Activated CD4-positive, alpha-beta T cell treated with anti-CD3 and anti-CD28 coated beads, Interleukin-2, amount 50 U/mL, for 24 hours (primary cell): Measurements from ENCODE around the gene TMIGD2.
"Not testable (repeated sequence)": the region's sequence is repeated elsewhere in the genome, so short reads cannot be mapped to it uniquely, and the experiment has no call there.

Source experiments
- DNase-seq, 2 donors: peaks; one replicate each; pipeline ENCODE4 v3.0.0-alpha.2; 2020; ENCODE audit warnings: low read depth in 1 of 2, low spot score in 1 of 2

Gene TMIGD2

GRCh38 chr19:4298810-4299550, 3.2 kb downstream of the TMIGD2 start:
- DNase-seq, result no peak

DNA sequence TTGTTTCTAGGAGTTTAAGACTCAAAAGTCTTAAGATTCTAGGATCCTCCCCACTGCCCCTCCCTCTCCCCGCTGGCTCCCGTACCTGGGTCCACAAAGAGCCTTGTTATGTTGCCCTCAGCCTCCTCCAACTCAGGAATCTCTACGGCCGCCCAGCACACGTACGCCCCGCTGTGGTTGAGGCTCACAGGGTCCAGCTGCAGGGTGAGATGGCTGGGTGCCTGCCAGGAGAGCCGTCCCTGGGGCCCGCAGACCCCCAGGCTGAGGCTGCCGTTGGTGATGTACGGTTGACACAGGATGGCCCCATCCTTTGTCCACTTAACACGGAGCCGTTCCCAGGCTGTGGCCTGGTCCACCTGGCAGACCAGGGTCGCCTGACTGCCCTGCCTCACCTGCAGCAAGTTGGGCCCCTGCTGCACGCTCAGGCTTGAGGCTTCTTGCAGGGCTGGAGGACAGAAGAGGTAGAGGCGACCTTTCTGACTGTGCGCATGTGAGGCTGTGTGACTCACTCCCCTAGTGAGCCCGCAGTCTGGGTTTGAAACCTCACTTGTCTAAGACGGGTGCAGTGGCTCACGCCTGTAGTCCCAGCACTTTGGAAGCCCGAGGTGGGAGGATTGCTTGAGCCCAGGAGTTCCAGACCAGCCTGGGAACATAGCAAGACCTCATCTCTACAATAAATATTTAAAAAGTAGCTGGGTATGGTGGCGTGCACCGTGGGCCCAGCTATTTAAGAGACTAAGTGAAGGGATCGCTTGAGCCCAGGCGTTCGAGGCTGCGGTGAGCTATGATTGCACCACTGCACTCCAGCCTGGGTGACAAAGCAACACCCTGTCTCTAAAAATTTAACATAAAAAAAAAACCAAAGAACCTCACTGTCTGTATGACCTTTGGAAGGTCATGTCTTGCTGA, 4.0 kb downstream of the TMIGD2 start:
- DNase-seq, result peak in 1 of 2 donors; percentile 33

DNA sequence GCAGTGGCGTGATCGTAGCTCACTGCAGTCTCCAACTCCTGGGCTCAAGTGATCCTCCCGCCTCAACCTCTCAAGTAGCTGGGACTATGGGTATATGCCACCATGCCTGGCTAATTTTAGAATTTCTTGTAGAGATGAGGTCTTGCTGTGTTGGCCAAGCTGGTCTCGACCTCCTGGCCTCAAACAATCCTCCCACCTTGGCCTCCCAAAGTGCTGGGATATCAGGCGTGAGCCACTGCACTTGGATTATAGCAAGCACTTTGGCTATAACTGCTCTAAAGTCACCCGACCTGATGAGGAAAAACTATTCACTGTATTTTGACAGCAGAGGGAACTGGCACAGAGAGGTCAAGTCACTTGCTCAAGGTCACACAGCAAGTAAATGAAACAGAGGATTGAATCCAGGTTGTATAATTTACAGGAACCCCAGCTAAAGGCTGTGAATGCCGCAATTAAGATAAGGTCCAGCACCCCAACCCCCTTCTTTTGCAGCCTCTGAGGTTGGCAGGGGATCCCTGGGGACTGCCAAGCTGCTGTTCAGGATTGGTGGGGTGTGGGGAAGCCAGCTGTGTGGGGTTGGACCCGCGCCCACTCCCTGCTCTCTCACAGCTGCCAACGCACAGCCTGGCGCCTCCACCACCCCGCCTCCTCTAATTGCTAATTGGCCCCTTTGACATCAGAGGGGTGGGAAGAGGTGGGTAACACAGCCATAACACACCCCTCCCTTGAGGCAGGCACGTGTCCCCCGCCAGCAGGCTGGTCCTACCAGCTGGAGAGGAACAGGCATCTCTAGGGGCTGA, 6.0 kb downstream of the TMIGD2 start:
- no peak for DNase-seq

- DNase-seq, result no peak
Observed at GRCh38 chr19:4294389-4294788, 7.8 kb downstream of the TMIGD2 start.

- no peak for DNase-seq
Observed at GRCh38 chr19:4292515-4292914, 9.7 kb downstream of the TMIGD2 start.

DNA sequence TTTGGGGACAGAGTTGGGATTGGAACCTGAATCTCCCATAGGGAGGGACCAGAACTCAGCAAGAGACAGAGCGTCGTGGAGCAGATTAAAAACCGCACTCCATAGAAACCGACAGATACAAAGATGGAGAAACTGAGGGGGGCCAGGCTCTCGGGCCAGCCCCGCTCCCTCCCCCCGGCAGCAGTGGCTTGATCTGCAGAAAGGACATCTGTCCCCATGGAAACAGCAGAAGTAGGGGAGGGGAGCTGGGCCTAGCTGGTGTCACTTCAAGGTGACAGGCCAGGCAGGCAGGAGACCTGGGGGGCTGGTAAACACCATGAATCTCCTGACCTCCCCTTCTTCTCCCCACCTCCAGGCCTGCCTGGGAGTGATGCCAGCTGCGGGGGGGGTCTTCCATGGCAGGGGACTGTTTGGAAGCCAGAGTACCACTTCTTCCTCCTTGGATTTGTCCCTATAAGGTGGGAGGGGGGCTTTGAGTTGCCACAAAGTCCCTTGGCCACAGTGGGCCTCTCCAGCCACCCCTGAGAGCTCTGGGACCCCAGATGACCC, 10.9 kb downstream of the TMIGD2 start:
- no peak for DNase-seq

DNA sequence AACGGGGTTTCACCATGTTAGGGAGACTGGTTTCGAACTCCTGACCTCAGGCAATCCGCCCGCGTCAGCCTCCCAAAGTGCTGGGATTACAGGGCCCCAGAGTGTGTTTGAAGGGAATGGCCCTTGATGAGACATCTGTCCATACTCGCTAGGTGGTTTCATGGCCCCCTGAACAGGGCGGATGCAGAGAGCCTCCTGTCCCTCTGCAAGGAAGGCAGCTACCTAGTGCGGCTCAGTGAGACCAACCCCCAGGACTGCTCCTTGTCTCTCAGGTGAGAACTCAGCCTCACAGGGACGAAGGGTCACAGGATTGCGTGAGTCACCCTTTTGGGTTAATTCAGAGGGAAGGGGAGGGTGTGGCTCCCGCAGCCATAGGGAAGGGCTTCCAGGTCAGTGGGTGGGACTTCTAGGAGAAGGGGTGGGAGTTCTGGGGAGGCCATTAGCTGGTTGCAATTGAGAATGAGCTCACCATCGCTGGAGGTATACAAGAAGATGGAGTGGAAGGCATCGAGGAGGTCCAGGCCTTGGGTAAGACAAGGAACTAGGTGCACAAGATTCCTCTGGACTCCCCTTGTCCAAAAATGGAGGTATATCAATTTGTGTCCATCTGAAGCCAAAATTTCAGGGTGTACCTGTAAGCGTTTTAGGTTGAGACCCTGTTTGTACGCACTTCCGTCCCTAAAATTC, 14.0 kb downstream of the TMIGD2 start:
- DNase-seq, result no peak

GRCh38 chr19:4286141-4286540, 16.0 kb downstream of the TMIGD2 start:
- DNase-seq, result not testable (repeated sequence)

DNA sequence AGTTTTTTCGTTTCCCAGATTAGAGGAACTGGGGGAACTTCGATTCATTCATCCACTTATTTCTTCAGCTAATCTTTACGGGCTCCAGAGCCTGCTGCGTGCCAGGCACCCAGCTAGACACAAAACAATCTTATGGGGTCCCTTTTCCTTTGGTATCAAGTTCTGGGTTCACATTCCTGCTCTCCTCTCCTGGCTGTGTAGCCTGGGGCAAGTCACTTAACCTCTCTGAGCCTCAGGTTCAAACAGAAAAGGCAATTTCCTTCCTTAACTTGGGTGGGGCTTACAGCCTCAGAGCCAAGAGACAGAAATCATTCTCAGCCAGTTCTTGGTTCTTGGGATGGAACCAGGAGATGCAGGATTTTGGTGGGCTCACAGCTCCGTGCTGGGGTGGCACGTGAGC, 17.2 kb downstream of the TMIGD2 start:
- no peak for DNase-seq

DNA sequence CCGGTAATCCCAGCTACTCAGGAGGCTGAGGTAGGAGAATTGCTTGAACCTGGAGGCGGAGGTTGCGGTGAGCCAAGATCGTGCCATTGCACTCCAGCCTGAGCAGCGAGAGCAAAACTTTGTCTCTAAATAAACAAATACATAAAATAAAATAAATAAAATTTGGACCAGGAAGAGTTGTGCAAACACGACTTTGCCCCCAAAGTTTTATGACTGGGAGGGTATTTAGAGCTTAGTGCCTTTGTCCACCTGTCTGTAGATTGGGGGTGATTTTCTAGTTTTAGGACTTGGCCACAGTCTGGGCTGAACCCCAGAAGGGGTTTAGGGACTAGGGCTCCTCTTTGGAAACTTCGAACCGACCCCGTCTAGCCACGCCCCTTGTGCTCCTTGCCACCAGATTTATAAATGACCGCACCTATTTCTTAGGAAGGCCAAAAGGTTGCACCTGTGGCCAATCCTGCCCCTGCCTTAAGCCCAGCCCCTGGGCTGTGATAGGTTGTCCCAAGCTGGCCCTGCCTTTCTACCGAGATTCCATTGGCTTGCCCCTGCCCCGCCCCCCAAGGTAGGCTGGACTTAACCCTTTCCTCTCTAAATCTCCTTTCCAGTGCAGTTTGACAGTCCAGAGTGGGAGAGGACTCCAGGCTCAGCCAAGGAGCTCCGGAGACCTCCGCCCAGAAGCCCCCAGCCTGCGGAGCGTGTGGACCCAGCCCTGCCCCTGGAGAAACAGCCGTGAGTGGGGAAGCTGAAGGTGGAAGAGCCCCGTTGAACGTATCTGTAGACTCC, 17.8 kb downstream of the TMIGD2 start:
- no peak for DNase-seq

DNA sequence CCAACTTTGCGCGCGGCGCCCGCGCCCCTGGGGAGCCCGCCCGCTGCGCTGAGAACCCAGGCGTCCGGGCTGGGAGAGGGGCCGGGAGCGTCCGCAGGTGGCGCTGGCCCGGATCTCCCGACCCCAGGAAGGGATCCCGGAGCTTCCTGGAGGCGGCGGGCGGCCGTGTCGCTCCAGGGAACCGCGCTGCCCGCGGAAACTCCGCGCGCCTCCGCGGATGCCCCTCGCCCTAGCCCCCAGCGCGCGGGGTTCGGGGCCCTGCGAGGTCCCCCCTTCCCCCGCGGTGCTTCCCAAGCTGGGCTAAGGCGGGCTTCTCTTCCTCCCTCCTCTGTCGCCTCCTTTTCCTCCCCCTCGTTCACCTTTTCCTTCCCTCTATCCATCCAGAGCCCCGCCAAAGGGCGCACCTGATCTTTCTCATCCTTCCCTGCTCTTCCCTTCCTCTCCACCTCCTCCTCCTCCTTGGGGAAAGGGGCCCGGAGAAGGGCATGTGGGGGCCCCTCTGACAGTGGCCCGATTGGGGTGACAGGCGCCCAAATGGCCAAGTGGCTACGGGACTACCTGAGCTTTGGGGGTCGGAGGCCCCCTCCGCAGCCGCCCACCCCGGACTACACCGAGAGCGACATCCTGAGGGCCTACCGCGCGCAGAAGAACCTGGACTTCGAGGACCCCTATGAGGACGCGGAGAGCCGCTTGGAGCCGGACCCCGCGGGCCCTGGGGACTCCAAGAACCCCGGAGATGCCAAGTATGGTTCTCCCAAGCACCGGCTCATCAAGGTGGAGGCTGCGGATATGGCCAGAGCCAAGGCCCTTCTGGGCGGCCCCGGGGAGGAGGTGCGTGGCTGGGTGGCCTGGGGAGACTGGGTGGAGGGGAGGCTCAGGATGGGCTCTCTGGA, 22.4 kb downstream of the TMIGD2 start:
- no peak for DNase-seq

DNA sequence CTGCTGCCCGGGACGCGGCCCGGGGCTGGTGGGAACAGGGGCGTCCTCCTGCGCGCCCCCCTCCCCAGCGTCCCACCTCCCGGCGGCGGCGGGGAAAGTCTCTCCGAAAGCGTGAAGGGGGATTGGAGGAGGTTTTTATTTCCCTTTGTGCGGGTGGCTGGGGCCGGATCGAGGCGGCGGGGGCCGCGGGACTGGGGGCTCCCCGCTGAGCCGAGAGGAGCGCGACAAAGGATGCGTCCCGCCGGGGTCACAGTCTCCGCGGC, 23.0 kb downstream of the TMIGD2 start:
- no peak for DNase-seq

GRCh38 chr19:4278419-4279266, 23.5 kb downstream of the TMIGD2 start, which contains the start of gene SHD:
Gene SHD, plus strand, starts transcription at chr19:4279266. Its CDS starts 798 bp downstream, at chr19:4280064.
- DNase-seq, result no peak

DNA sequence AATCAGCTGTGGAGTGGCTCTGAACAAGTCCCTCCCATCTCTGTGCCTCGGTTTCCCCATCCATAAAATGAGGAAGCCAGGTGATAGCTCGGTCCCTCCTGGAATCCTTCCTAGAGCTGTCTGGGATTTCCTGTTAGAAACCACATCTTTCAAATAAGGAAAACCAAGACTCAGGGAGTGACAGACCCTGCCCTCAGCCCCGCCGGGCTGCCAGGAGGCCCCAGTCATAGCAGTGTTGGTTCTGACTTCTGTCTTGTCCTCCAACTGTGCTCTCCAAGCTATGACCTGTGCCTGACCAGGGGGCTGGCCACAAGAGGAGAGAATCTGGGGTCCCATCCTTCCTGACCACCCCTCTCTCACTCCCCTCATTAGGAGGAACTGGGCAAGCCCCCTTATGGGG, 24.2 kb downstream of the TMIGD2 start:
- DNase-seq, result no peak

DNA sequence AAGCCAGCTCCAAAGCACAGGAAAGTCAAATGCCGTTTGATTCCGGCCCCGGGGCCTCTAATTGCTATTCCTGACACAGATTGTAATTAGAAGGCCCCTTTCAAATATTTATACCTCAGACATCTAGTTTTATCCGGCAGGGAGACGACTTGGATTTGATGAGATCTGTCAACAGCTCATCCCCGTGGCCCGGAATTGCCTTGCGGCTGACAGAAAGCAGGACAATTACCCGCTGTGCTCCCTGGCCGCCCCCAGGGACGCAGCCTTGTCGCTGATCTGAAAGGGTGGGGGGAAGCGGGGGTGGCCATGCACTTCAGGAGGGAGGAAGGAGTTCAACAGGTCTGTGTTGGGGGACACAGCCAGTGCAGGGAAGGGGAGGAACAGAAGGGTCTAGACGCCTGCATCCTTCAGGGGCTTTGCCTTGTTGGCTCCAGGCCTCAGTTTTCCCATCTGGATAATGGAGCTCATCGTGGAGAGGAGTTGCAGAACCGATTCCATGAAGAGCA, 24.9 kb downstream of the TMIGD2 start:
- no peak for DNase-seq

- DNase-seq, result not testable (repeated sequence)
Observed at GRCh38 chr19:4274321-4274686, 27.9 kb downstream of the TMIGD2 start.

DNA sequence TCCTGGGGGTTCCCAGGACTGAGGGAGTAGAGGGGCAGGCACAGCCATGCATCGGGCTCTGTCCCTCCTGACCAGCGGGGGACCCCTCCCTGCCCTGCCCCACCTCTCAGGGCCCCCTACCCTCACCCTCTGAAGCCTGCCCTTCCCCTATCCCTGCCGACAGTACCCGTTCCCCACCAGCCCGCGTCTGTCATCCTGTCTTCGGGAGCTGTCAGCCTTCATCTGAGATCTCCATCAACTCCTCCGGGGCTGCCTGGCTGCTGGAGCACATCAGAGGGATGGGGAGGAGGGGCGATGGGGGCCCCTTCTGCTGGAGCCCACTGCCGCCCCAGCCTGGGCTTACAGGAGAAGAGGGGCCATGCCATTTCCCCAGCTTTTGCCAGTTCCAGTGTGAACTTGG, 29.3 kb downstream of the TMIGD2 start:
- no peak for DNase-seq

DNA sequence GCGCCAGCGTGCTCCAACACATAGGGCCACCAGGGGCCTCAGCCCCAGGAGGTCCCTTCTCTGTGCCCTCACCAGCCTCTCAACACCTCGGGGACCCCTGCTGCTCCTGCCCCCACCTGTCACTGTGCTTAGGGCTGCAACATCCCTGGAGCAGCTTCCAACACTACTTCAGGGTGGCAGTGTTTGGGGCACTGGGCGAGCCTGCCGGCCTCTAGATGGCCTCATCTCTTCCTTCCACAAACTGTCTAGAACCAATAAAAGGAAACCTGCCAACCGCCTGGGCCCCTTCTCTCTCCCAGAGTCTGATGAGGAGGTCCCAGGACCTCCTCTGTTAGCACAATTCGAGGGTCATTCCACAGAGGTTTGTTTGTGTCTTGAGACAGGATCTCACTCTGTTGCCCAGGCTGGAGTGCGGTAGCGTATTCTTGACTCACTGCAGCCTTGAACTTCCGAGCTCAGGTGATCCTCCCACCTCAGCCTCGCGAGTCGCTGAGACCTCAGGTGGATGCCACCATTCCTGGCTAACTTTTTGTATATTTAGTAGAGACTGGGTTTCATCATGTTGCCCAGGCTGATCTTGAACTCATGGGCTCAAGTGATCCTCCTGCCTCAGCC, 33.3 kb downstream of the TMIGD2 start:
- DNase-seq, result no peak
